Stimulated activated CD8-positive, alpha-beta memory T cell treated with anti-CD3 and anti-CD28 coated beads, Interleukin-12 subunit alpha, Interleukin-12 subunit beta, amount 100 ng/mL, for 24 hours (primary cell): Measurements from ENCODE around the gene ANKRD1.

Source experiments
- DNase-seq: peaks from one replicate; pipeline ENCODE4 v3.0.0-alpha.2; 2020; ENCODE audit errors: extremely low read depth

ANKRD1 gene

GRCh38 chr10:90935581-90936275, 14.8 kb upstream of the ANKRD1 start:
- DNase-seq: no peak

GRCh38 chr10:90930971-90931871, 10.3 kb upstream of the ANKRD1 start:
- no peak for DNase-seq

GRCh38 chr10:90930070-90930837, 9.4 kb upstream of the ANKRD1 start:
- DNase-seq: no peak

GRCh38 chr10:90929179-90929578, 8.3 kb upstream of the ANKRD1 start:
- no peak for DNase-seq

- no peak for DNase-seq
Measured at GRCh38 chr10:90927293-90927692, 6.4 kb upstream of the ANKRD1 start.

- no peak for DNase-seq
Measured at GRCh38 chr10:90925079-90926029, 4.5 kb upstream of the ANKRD1 start.

GRCh38 chr10:90924552-90924951, 3.7 kb upstream of the ANKRD1 start:
- no peak for DNase-seq

GRCh38 chr10:90923111-90923731, 2.3 kb upstream of the ANKRD1 start:
- DNase-seq: no peak

GRCh38 chr10:90921906-90922305, 1.0 kb upstream of the ANKRD1 start:
- DNase-seq: no peak

- no peak for DNase-seq
Measured at GRCh38 chr10:90919683-90920574, 958 bp downstream of the ANKRD1 start.

GRCh38 chr10:90917968-90918318, 2.9 kb downstream of the ANKRD1 start:
- no peak for DNase-seq

- no peak for DNase-seq
Measured at GRCh38 chr10:90917238-90917967, 3.5 kb downstream of the ANKRD1 start.

GRCh38 chr10:90916392-90917237, 4.3 kb downstream of the ANKRD1 start:
- no peak for DNase-seq

GRCh38 chr10:90915766-90916075, 5.2 kb downstream of the ANKRD1 start:
- DNase-seq: no peak

GRCh38 chr10:90914992-90915765, 5.7 kb downstream of the ANKRD1 start:
- DNase-seq: no peak

GRCh38 chr10:90913774-90914420, 7.0 kb downstream of the ANKRD1 start:
- DNase-seq: no peak

- no peak for DNase-seq
Measured at GRCh38 chr10:90912854-90913479, 7.9 kb downstream of the ANKRD1 start.
